Stimulated activated CD4-positive, alpha-beta T cell treated with anti-CD3 and anti-CD28 coated beads, Interleukin-1b, Interleukin-23, amount 100 ng/mL, for 48 hours (primary cell): ENCODE data around the gene MAST4.

ENCODE experiments used
- DNase-seq: peaks from one replicate; pipeline ENCODE4 v3.0.0-alpha.2; 2020

The MAST4 gene

GRCh38 chr5:66923457-66923856 is 327.3 kb downstream of the MAST4 start:
- no peak for DNase-seq

GRCh38 chr5:66923922-66924321 is 327.7 kb downstream of the MAST4 start:
- DNase-seq: no peak

- no peak for DNase-seq
Measured at GRCh38 chr5:66927140-66927539, 330.9 kb downstream of the MAST4 start.

- DNase-seq: no peak
Measured at GRCh38 chr5:66929281-66929680, 333.1 kb downstream of the MAST4 start.

GRCh38 chr5:66929995-66930394 is 333.8 kb downstream of the MAST4 start:
- DNase-seq: no peak

- DNase-seq: no peak
Measured at GRCh38 chr5:66931651-66932050, 335.5 kb downstream of the MAST4 start.

- DNase-seq: no peak
Measured at GRCh38 chr5:66932457-66932856, 336.3 kb downstream of the MAST4 start.

- no peak for DNase-seq
Measured at GRCh38 chr5:66933066-66933465, 336.9 kb downstream of the MAST4 start.

- no peak for DNase-seq
Measured at GRCh38 chr5:66939094-66939493, 342.9 kb downstream of the MAST4 start.

- DNase-seq: peak; percentile 32
Measured at GRCh38 chr5:66945389-66946349, 349.5 kb downstream of the MAST4 start.

GRCh38 chr5:66947458-66947857 is 351.3 kb downstream of the MAST4 start:
- no peak for DNase-seq

- DNase-seq: no peak
Measured at GRCh38 chr5:66949066-66949465, 352.9 kb downstream of the MAST4 start.

GRCh38 chr5:66952153-66952552 is 356.0 kb downstream of the MAST4 start:
- no peak for DNase-seq

- no peak for DNase-seq
Measured at GRCh38 chr5:66956439-66956838, 360.2 kb downstream of the MAST4 start.

- DNase-seq: no peak
Measured at GRCh38 chr5:66958201-66958979, 362.2 kb downstream of the MAST4 start.

GRCh38 chr5:66958980-66959641 is 362.9 kb downstream of the MAST4 start:
- no peak for DNase-seq

GRCh38 chr5:66959653-66960052 is 363.5 kb downstream of the MAST4 start:
- no peak for DNase-seq

GRCh38 chr5:66960369-66961137 is 364.4 kb downstream of the MAST4 start:
- DNase-seq: no peak

GRCh38 chr5:66963559-66963971 is 367.4 kb downstream of the MAST4 start:
- no peak for DNase-seq

- DNase-seq: no peak
Measured at GRCh38 chr5:66966439-66966838, 370.2 kb downstream of the MAST4 start.

GRCh38 chr5:66967102-66967501 is 370.9 kb downstream of the MAST4 start:
- no peak for DNase-seq

GRCh38 chr5:66967826-66968262 is 371.7 kb downstream of the MAST4 start:
- no peak for DNase-seq
